SK-N-SH treated with all-trans-retinoic acid at 6 μM for 48 hours (cell line): ENCODE data around the gene DMBT1.
"Not testable (repeated sequence)": the region's sequence is repeated elsewhere in the genome, so short reads cannot be mapped to it uniquely, and the experiment has no call there.

ENCODE experiments used
- ATAC-seq: fragments of 200-7000 bp; cut with Tn5 transposase; 3 replicates; pipeline ENCODE4 v1.9.1; 2020; ENCODE audit warnings: mild to moderate bottlenecking, moderate library complexity
- ARNTL ChIP-seq: fragments of 450-650 bp; formaldehyde crosslinking; IDR thresholded peaks from 2 replicates; pipeline ENCODE4 v1.5.0; 2020; ENCODE audit warnings: low read depth, mild to moderate bottlenecking, moderate library complexity, borderline replicate concordance
- BACH2 ChIP-seq: fragments of 250-450 bp; sonication (Bioruptor Pico); IDR thresholded peaks from 2 replicates; pipeline ENCODE4 v1.9.0; 2021; ENCODE audit warnings: mild to moderate bottlenecking, borderline replicate concordance
- CSDC2 ChIP-seq: fragments of 250-450 bp; sonication (Bioruptor Pico); IDR thresholded peaks from 2 replicates; pipeline ENCODE4 v1.5.0; 2020; ENCODE audit warnings: mild to moderate bottlenecking, moderate library complexity
- CSRNP3 ChIP-seq: fragments of 250-450 bp; sonication (Bioruptor Pico); IDR thresholded peaks from 2 replicates; pipeline ENCODE4 v1.5.1; 2021; ENCODE audit warnings: mild to moderate bottlenecking, moderate library complexity
- ESRRG ChIP-seq: fragments of 250-450 bp; sonication (Bioruptor Pico); IDR thresholded peaks from 2 replicates; pipeline ENCODE4 v1.6.1; 2021; ENCODE audit warnings: mild to moderate bottlenecking
- GLIS3 ChIP-seq: fragments of 250-450 bp; sonication (Bioruptor Pico); IDR thresholded peaks from 2 replicates; pipeline ENCODE4 v1.5.0; 2020; ENCODE audit warnings: mild to moderate bottlenecking, moderate library complexity
- ISL1 ChIP-seq: fragments of 250-450 bp; sonication (Bioruptor Pico); IDR thresholded peaks from 2 replicates; pipeline ENCODE4 v2.1.2; 2022; ENCODE audit warnings: mild to moderate bottlenecking, moderate library complexity
- PPARA ChIP-seq: fragments of 250-450 bp; sonication (Bioruptor Pico); IDR thresholded peaks from 2 replicates; pipeline ENCODE4 v1.5.0; 2020; ENCODE audit warnings: mild to moderate bottlenecking, borderline replicate concordance
- RARB ChIP-seq: fragments of 250-450 bp; sonication (Bioruptor Pico); IDR thresholded peaks from 2 replicates; pipeline ENCODE4 v1.8.0; 2021; ENCODE audit warnings: mild to moderate bottlenecking, moderate library complexity
- SNAI2 ChIP-seq: fragments of 250-450 bp; sonication (Bioruptor Pico); IDR thresholded peaks from 2 replicates; pipeline ENCODE4 v1.5.0; 2020; ENCODE audit warnings: mild to moderate bottlenecking, moderate library complexity
- TCF4 ChIP-seq: fragments of 250-450 bp; sonication (Bioruptor Pico); IDR thresholded peaks from 2 replicates; pipeline ENCODE4 v1.8.0; 2021; ENCODE audit warnings: mild to moderate bottlenecking, moderate library complexity, borderline replicate concordance
- TOX ChIP-seq: fragments of 250-450 bp; sonication (Bioruptor Pico); IDR thresholded peaks from 2 replicates; pipeline ENCODE4 v1.8.0; 2021; ENCODE audit warnings: mild to moderate bottlenecking, moderate library complexity, borderline replicate concordance
- TSHZ2 ChIP-seq: fragments of 250-450 bp; sonication (Bioruptor Pico); IDR thresholded peaks from 2 replicates; pipeline ENCODE4 v1.5.0; 2020; ENCODE audit warnings: mild to moderate bottlenecking, moderate library complexity
- ZC3H10 ChIP-seq: fragments of 250-450 bp; sonication (Bioruptor Pico); IDR thresholded peaks from 2 replicates; pipeline ENCODE4 v1.5.1; 2021; ENCODE audit warnings: mild to moderate bottlenecking, moderate library complexity
- ZNF565 ChIP-seq: fragments of 450-650 bp; formaldehyde crosslinking; conservative IDR thresholded peaks from 2 replicates; pipeline ENCODE4 v1.5.0; 2020; ENCODE audit warnings: low read depth, mild to moderate bottlenecking, moderate library complexity
- ZNF70 ChIP-seq: fragments of 450-650 bp; formaldehyde crosslinking; IDR thresholded peaks from 2 replicates; pipeline ENCODE4 v1.5.0; 2020; ENCODE audit warnings: mild to moderate bottlenecking, moderate library complexity
- TF ChIP-seq, protein P1 (sequence below): fragments of 250-450 bp; sonication (Bioruptor Pico); IDR thresholded peaks from 2 replicates; pipeline ENCODE4 v1.5.1; 2020; ENCODE audit warnings: low read depth, mild to moderate bottlenecking, moderate library complexity
- TF ChIP-seq, protein P2 (sequence below): fragments of 250-450 bp; sonication (Bioruptor Pico); IDR thresholded peaks from 2 replicates; pipeline ENCODE4 v1.8.0; 2020; ENCODE audit warnings: mild to moderate bottlenecking, moderate library complexity, borderline replicate concordance

DMBT1 gene

DNA sequence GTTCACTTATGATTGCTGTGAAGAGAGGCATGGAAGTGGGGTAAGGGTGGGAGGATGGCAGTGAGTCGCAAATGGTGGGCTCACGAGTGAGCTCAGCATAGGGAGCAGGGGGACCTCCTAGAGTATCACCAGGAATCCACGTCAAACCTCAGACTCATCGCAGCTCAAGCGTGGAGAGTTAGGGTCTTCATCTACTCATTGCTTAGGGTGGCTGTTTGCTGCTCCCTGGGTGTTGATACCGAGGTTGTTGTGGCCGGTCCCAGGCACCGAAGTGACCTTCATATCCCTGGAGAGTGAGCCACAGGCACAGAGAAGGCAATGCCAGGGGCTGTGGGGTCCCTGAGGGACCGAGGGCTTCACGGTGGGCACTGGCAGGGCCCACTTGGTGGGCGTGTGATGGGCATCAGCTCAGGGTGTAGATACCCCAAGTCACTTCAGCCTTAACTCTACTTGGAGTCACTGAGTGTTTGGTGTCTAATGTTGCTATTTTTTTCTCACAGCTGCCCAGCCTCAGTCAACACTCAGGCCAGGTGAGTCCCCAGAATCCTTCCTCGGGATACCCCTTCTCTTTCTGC lies 16.8 kb downstream of the DMBT1 start:
- TF ChIP-seq ESRRG (no peak), CSRNP3 (CRISPR knock-in tag) (no peak)
- ATAC-seq: no peak

DNA sequence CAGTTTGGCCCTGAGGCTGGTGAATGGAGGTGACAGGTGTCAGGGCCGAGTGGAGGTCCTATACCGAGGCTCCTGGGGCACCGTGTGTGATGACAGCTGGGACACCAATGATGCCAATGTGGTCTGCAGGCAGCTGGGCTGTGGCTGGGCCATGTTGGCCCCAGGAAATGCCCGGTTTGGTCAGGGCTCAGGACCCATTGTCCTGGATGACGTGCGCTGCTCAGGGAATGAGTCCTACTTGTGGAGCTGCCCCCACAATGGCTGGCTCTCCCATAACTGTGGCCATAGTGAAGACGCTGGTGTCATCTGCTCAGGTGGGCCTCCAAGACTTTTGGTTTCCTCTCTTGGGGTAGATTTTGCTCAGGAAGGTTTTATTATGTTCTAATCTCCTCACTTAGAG lies 25.5 kb downstream of the DMBT1 start:
- not testable (repeated sequence) for ATAC-seq

GRCh38 chr10:122587098-122587760 lies 26.7 kb downstream of the DMBT1 start:
- TF ChIP-seq TCF4: no peak
- no peak for ATAC-seq

- ATAC-seq: no peak
Observed at GRCh38 chr10:122588381-122588780, 27.8 kb downstream of the DMBT1 start.

GRCh38 chr10:122590153-122590552 lies 29.6 kb downstream of the DMBT1 start:
- TF ChIP-seq ZNF565 (CRISPR knock-in tag) (no peak), PPARA (CRISPR knock-in tag) (no peak), ZNF70 (CRISPR knock-in tag) (no peak), CSDC2 (CRISPR knock-in tag) (no peak), CSRNP3 (CRISPR knock-in tag) (no peak), TSHZ2 (CRISPR knock-in tag) (no peak), GLIS3 (CRISPR knock-in tag) (no peak), BACH2 (CRISPR knock-in tag) (no peak), SNAI2 (no peak), TOX (CRISPR knock-in tag) (no peak), ISL1 (CRISPR knock-in tag) (no peak), ESRRG (no peak), RARB (CRISPR knock-in tag) (no peak), ARNTL (CRISPR knock-in tag) (no peak)
- TF ChIP-seq, protein P1, sequence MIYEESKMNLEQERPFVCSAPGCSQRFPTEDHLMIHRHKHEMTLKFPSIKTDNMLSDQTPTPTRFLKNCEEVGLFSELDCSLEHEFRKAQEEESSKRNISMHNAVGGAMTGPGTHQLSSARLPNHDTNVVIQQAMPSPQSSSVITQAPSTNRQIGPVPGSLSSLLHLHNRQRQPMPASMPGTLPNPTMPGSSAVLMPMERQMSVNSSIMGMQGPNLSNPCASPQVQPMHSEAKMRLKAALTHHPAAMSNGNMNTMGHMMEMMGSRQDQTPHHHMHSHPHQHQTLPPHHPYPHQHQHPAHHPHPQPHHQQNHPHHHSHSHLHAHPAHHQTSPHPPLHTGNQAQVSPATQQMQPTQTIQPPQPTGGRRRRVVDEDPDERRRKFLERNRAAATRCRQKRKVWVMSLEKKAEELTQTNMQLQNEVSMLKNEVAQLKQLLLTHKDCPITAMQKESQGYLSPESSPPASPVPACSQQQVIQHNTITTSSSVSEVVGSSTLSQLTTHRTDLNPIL: no peak
- TF ChIP-seq, protein P2, sequence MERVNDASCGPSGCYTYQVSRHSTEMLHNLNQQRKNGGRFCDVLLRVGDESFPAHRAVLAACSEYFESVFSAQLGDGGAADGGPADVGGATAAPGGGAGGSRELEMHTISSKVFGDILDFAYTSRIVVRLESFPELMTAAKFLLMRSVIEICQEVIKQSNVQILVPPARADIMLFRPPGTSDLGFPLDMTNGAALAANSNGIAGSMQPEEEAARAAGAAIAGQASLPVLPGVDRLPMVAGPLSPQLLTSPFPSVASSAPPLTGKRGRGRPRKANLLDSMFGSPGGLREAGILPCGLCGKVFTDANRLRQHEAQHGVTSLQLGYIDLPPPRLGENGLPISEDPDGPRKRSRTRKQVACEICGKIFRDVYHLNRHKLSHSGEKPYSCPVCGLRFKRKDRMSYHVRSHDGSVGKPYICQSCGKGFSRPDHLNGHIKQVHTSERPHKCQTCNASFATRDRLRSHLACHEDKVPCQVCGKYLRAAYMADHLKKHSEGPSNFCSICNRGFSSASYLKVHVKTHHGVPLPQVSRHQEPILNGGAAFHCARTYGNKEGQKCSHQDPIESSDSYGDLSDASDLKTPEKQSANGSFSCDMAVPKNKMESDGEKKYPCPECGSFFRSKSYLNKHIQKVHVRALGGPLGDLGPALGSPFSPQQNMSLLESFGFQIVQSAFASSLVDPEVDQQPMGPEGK (CRISPR knock-in tag): no peak
- no peak for ATAC-seq

More at GRCh38 chr10:122588381-122588780, 27.8 kb downstream of the DMBT1 start:
- TF ChIP-seq ZC3H10 (no peak), ESRRG (no peak)
